Fibroblast of mammary gland (primary cell): ENCODE measurements around the gene ANKRD44.

ENCODE experiments used
- DNase-seq: peaks from one replicate; pipeline ENCODE4 v3.0.0-alpha.2; 2010; ENCODE audit warnings: low read depth
- H3K4me3 ChIP-seq: 2 replicates; pipeline ENCODE4 v1.5.1; 2011; ENCODE audit warnings: low read depth, mild to moderate bottlenecking, low read length, moderate library complexity; ENCODE audit not compliant: control insufficient read depth
- TF ChIP-seq, protein P1 (sequence below): conservative IDR thresholded peaks from 2 replicates; pipeline ENCODE4 v1.5.1; 2011; ENCODE audit warnings: low read depth, low read length, inconsistent platforms; ENCODE audit not compliant: control insufficient read depth, insufficient read depth

Gene ANKRD44

DNA sequence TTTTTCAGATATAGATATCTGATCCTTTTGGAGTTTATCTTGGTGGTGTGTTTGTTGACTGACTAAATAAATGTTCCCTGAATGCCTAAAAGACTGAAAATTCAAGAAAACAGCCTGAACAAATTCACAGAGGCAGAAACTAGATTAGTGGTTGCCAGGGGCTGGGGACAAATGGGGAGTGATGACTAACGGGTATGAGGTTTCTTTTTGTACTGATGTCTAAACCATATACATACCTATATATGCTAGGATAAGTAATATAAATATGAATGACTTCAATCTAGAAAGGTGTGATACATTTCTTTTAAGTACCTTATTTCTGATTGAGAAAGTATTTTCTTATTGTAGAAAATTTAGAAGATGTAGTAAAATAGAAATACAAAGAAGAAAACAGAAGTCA is 207.2 kb downstream of the ANKRD44 start:
- TF ChIP-seq, protein P1, sequence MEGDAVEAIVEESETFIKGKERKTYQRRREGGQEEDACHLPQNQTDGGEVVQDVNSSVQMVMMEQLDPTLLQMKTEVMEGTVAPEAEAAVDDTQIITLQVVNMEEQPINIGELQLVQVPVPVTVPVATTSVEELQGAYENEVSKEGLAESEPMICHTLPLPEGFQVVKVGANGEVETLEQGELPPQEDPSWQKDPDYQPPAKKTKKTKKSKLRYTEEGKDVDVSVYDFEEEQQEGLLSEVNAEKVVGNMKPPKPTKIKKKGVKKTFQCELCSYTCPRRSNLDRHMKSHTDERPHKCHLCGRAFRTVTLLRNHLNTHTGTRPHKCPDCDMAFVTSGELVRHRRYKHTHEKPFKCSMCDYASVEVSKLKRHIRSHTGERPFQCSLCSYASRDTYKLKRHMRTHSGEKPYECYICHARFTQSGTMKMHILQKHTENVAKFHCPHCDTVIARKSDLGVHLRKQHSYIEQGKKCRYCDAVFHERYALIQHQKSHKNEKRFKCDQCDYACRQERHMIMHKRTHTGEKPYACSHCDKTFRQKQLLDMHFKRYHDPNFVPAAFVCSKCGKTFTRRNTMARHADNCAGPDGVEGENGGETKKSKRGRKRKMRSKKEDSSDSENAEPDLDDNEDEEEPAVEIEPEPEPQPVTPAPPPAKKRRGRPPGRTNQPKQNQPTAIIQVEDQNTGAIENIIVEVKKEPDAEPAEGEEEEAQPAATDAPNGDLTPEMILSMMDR, result no peak
- no peak for DNase-seq
- H3K4me3 ChIP-seq, result no peak overlapping the region

DNA sequence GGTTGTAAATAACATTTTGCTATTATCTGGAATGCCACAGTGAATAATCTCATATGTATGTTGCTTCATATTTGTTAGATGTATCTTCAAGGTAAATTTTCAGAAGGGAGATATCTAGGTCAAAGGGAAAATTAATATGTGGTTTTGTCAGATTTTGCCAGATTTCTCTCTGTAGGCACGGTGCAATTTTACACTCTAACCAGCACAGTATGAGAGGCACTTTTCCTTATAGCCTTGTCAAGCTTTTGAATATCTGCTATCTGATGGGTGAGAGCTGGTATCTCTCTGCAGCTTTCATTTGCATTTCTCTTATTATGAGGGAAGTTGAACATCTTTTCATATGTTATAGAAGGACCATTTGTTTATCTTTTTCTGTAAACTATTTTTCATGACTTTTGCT is 208.3 kb downstream of the ANKRD44 start:
- DNase-seq, result no peak

DNA sequence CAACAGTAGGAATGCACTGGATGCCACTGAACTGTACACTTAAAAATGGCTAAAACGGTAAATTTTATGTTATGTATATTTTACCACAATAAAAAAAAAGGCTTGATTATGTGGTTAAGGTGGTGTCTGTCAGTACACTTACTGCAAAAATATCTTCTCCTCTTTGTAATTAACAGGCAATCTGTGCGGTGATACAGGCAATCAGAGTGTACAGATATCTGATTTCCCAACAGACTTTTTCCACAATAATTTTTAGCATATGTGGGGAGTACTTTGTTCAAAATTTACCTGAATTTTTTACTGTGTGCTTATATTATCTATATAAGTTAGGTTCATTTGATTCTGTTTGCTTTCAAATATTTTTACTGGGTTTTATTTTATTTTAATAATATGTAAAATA is 209.1 kb downstream of the ANKRD44 start:
- TF ChIP-seq, protein P1, result no peak
- DNase-seq, result no peak

More for the DNA sequence above, 208.3 kb downstream of the ANKRD44 start:
- TF ChIP-seq, protein P1, result no peak
- H3K4me3 ChIP-seq, result no peak overlapping the region

DNA sequence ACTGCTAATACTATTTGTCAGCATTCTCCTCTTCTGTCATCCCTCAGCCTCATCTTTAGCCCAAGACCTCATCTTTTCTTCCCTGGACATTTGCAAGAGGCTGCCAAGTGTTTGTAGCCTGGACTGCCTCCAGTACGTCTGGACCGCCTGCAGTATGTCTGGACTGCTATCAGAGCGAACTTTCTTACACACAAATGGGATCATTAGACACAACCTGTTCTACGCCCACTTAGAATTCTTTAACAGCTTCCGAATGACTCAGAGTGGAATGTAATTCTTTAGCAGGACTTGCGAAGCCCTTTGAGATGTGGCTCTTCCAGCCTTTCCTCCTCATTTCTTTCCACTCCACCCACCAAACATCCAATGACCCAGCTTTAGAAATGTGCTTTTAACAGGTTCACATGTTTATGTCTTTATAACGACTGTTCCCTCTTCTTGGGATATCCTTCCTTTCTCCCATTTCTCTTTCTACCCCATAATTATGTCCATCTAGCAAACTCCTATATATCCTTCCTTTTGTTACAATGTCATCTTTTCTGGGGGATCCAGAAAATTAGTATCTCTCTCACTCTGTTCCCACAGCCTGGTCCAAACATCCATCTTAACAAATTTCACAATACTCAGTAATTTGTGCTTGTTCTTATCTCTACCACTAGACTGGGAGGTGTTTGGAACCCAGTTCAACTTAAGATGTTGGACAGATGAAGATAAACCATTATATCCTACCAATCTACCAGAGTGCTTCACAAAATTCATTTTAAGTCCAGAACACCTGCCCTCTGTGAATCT is 212.8 kb downstream of the ANKRD44 start:
- DNase-seq, result peak; percentile 85
- no peak overlapping the region for H3K4me3 ChIP-seq
- TF ChIP-seq, protein P1, result no peak

More for the DNA sequence above, 209.1 kb downstream of the ANKRD44 start:
- H3K4me3 ChIP-seq, result no peak overlapping the region

DNA sequence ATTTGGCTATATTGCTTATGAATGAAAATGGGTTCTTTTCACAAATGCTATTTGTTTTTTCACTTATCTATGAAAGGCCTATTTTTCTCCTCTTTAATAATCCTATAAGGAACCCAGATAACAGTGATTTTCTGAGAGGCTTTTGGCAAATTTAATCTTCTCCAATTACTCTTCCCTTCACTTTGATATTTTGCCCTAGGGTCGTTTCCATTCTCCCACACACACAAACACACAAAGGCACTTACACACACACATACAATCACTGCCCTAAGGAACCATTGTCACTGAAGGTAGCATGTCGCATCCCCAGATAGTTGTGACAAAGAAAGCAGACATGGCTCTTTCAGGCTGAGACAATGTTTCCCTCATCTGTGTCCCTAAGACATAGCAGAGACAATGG is 213.9 kb downstream of the ANKRD44 start:
- no peak for DNase-seq
- TF ChIP-seq, protein P1, result no peak
- H3K4me3 ChIP-seq, result no peak overlapping the region

DNA sequence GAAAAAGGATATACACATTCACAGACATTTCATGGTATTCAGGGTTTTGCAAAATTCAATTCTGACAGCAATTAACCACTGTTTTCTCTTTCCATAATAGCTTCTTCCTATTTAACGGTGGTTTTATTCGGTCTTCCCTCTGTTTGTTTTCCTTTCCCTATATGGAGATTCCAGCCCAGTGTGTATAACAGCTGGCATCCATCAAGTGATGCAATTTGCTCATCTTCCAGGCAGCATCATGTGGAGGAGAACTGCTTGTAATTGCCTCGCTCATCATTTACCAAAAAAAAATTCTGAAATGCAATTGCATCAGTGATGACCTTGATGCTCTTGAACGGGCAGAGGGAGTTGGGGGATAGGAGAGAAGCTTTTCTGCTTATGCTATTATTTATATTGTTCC is 218.1 kb downstream of the ANKRD44 start:
- TF ChIP-seq, protein P1, result no peak
- H3K4me3 ChIP-seq, result no peak overlapping the region
- peak; percentile 85 for DNase-seq
